Keratinocyte (primary cell): ENCODE data around the gene NAT9. TPM values are rescaled to one million over a fixed set of nuclear protein-coding genes. Genes with fewer than 3 reads are reported as not detected.

ENCODE experiments used
- DNase-seq: peaks from one replicate; pipeline ENCODE4 v3.0.0-alpha.2; 2011; ENCODE audit warnings: low read depth, missing footprints, low spot score
- FAIRE-seq: peaks from 2 replicates; lab custom pipeline; 2011; peaks lifted over from hg19 to GRCh38; lab: Jason Lieb, UNC
- H2AFZ ChIP-seq: 2 replicates; pipeline ENCODE4 v1.6.0; 2012; ENCODE audit warnings: low read length, control low read depth, inconsistent platforms; ENCODE audit not compliant: control insufficient read depth
- H3K27ac ChIP-seq: 2 replicates; pipeline ENCODE4 v1.5.1; 2011; ENCODE audit warnings: low read length; ENCODE audit not compliant: control insufficient read depth, insufficient read depth
- H3K27me3 ChIP-seq: 3 replicates; pipeline ENCODE4 v1.6.0; 2011; ENCODE audit warnings: low read length; ENCODE audit not compliant: control insufficient read depth, insufficient read depth; ENCODE audit errors: extremely low read depth
- H3K36me3 ChIP-seq, 2 experiments: 2 replicates in 1 of 2; 3 replicates in 1 of 2; pipeline ENCODE4 v1.5.1; 2011; ENCODE audit warnings: low read length in 2 of 2, mild to moderate bottlenecking in 1 of 2; ENCODE audit not compliant: control insufficient read depth in 2 of 2, insufficient read depth in 2 of 2; ENCODE audit errors: extremely low read depth in 1 of 2
- H3K4me1 ChIP-seq: 3 replicates; pipeline ENCODE4 v1.5.1; 2011; ENCODE audit warnings: low read length; ENCODE audit not compliant: control insufficient read depth, insufficient read depth; ENCODE audit errors: extremely low read depth
- H3K4me2 ChIP-seq: 3 replicates; pipeline ENCODE4 v1.6.0; 2011; ENCODE audit warnings: low read depth, low read length; ENCODE audit not compliant: control insufficient read depth, insufficient read depth; ENCODE audit errors: extremely low read depth
- H3K4me3 ChIP-seq, 3 experiments: fragments of 200-600 bp in 1 of 3; sonication (generic) in 1 of 3; 2 replicates in 2 of 3; 3 replicates in 1 of 3; pipeline ENCODE4 v1.5.1; 2011 to 2016; ENCODE audit warnings: low read length in 3 of 3, mild to moderate bottlenecking in 3 of 3, control low read depth in 2 of 3, inconsistent platforms in 1 of 3, low read depth in 1 of 3, mixed read lengths in 1 of 3, mixed run types in 1 of 3, moderate library complexity in 1 of 3; ENCODE audit not compliant: control insufficient read depth in 2 of 3, insufficient read depth in 2 of 3; ENCODE audit errors: extremely low read depth in 1 of 3
- H3K79me2 ChIP-seq: 2 replicates; pipeline ENCODE4 v1.6.0; 2012; ENCODE audit warnings: low read length; ENCODE audit not compliant: control insufficient read depth, insufficient read depth
- H3K9ac ChIP-seq: 3 replicates; pipeline ENCODE4 v1.6.0; 2011; ENCODE audit warnings: low read length; ENCODE audit not compliant: control insufficient read depth, insufficient read depth; ENCODE audit errors: extremely low read depth
- H3K9me1 ChIP-seq: 3 replicates; pipeline ENCODE4 v1.6.0; 2011; ENCODE audit warnings: low read length; ENCODE audit not compliant: control insufficient read depth, insufficient read depth; ENCODE audit errors: extremely low read depth
- H3K9me3 ChIP-seq: 2 replicates; pipeline ENCODE4 v1.5.1; 2012; ENCODE audit warnings: low read depth, low read length; ENCODE audit not compliant: control insufficient read depth
- H4K20me1 ChIP-seq: 3 replicates; pipeline ENCODE4 v1.6.0; 2011; ENCODE audit warnings: low read length; ENCODE audit not compliant: control insufficient read depth, insufficient read depth; ENCODE audit errors: extremely low read depth
- EZH2 ChIP-seq: IDR thresholded peaks from one replicate; pipeline ENCODE4 v1.6.1; 2012; ENCODE audit warnings: inconsistent platforms, mild to moderate bottlenecking, low read length, moderate library complexity
- dilution Hi-C: fragments of 300-500 bp; cut with MboI; formaldehyde crosslinking; loops from one replicate; pipeline ENCODE4 v1.7.0; 2020; ENCODE audit warnings: low sequenced_read_pairs; ENCODE audit not compliant: extremely low pct_ligation_motif_present
- polyA minus RNA-seq, 3 experiments: library from RNA; depleted of rRNA, polyadenylated mRNA; stranded (reverse); fragments of >200 nt; gene quantifications; 1 replicate in 1 of 3; 2 replicates in 1 of 3; 3 replicates in 1 of 3; pipeline ENCODE4 v1.2.3, GENCODE V29; 2011
- polyA plus RNA-seq, 5 experiments: library from polyadenylated mRNA; depleted of rRNA in 3 of 5; stranded (reverse) in 3 of 5; stranded (forward) in 1 of 5; unstranded in 1 of 5; fragments of >200 nt; gene quantifications; 1 replicate in 1 of 5; 2 replicates in 3 of 5; 3 replicates in 1 of 5; pipeline versions ENCODE4 v1.2.1 to v1.2.3, GENCODE V29; 2011 to 2012; ENCODE audit warnings: missing spikeins in 2 of 5, low read depth in 1 of 5, low replicate concordance in 1 of 5
- TF ChIP-seq, protein P1 (sequence below), 3 experiments: IDR thresholded peaks in 1 of 3; conservative IDR thresholded peaks in 1 of 3; optimal IDR thresholded peaks in 1 of 3; 2 replicates in 2 of 3; 3 replicates in 1 of 3; pipeline versions ENCODE3 to v1.5.1; 2011; ENCODE audit warnings: low read length in 3 of 3, mild to moderate bottlenecking in 3 of 3, moderate library complexity in 2 of 3, control low read depth in 1 of 3, inconsistent platforms in 1 of 3; ENCODE audit not compliant: insufficient read depth in 2 of 3; ENCODE audit errors: extremely low read depth in 1 of 3

NAT9 gene, protein sequence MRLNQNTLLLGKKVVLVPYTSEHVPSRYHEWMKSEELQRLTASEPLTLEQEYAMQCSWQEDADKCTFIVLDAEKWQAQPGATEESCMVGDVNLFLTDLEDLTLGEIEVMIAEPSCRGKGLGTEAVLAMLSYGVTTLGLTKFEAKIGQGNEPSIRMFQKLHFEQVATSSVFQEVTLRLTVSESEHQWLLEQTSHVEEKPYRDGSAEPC
- polyA plus RNA-seq (34.6 to 49.8 TPM (median 36.9 TPM) in 3 replicates), polyA minus RNA-seq (24.3 to 33.1 TPM (median 26.9 TPM) in 3 replicates)
- 31.2 TPM for polyA plus RNA-seq (2011; ENCODE audit: low read depth)
- 15.9 and 21.8 TPM in 2 replicates for polyA plus RNA-seq (2011; cell fraction: cytosol; rRNA removed)
- polyA plus RNA-seq (2011; cell fraction: nucleus; rRNA removed): 135 and 136 TPM in 2 replicates
- 39.2 and 43.4 TPM in 2 replicates for polyA plus RNA-seq (2012; ENCODE audit: low replicate concordance)
- 15.2 TPM for polyA minus RNA-seq (2011; cell fraction: cytosol; rRNA and poly(A)+ RNA removed)
- 26.9 and 35.3 TPM in 2 replicates for polyA minus RNA-seq (2011; cell fraction: nucleus; rRNA and poly(A)+ RNA removed)

DNA sequence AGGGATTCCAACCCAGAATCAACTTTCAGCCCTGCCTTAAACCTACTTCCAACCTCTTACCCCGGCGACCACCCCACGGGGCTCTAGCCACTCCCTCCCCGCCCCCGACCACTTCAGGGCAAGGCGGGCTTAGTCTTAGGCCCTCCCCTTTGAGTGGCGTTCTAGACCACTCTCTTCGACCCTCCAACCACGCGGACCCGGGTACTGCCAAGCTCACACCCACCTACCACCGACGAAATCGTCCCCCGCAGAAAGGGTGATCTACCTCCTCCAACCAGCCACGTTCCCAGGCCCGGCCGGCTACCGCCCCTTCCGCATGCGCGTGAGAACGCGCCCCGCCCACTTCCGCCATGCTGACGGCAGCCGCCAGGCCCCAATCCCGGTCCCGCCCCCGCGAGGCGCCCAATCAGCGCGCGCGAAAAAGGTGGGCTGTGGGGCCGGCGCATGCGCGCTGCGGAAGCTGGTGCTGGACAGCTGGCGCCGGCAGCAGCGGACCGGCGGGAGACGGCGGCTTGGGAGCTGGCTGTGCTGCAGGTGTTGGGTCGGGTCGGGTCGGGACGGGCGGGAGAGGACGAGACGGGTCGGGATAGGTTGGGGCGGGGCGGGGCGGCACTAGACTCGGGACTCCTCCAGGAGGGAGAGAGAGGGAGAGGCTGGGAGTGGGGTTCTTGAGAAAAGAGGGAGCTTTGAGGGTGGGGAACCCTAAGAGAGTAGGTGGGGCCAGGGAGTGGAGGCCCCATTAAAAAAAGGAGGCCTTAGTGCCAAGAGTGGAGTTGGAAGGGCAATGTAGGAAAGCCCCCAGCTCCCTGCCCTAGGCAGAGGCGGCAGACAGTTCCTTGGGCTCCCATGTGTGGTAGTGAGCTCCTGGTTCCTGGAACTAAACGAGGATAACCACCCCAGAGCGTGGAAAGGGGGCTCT is at the start of gene NAT9:
TSS of gene NAT9 (minus strand) at position 302 of the 919 bp plus-strand sequence. CDS start 647 bp downstream, outside the sequence.
- Histone ChIP-seq H3K27me3 (no peaks in the 10 kb centered on the region), H3K4me2 (peak within 1 kb of the TSS; percentile 95), H3K79me2 (peaks cover 36% of the 10 kb centered on the region), H3K9ac (peak within 1 kb of the TSS; percentile 81), H4K20me1 (no peaks in the 10 kb centered on the region), H3K9me1 (no peaks in the 10 kb centered on the region), H3K4me1 (peaks cover 8% of the 10 kb centered on the region), H3K4me3 (peak within 1 kb of the TSS; percentile 87 to 96 (median 95)), H3K27ac (peak within 1 kb of the TSS; percentile 62), H3K36me3 (peaks cover 30 to 40% of the 10 kb centered on the region in 2 experiments), H3K9me3 (no peaks in the 10 kb centered on the region), H2AFZ (peak within 1 kb of the TSS; percentile 92)
- FAIRE-seq (no peak), DNase-seq (peak; percentile 84)
- TF ChIP-seq EZH2: no peak
- TF ChIP-seq, protein P1, sequence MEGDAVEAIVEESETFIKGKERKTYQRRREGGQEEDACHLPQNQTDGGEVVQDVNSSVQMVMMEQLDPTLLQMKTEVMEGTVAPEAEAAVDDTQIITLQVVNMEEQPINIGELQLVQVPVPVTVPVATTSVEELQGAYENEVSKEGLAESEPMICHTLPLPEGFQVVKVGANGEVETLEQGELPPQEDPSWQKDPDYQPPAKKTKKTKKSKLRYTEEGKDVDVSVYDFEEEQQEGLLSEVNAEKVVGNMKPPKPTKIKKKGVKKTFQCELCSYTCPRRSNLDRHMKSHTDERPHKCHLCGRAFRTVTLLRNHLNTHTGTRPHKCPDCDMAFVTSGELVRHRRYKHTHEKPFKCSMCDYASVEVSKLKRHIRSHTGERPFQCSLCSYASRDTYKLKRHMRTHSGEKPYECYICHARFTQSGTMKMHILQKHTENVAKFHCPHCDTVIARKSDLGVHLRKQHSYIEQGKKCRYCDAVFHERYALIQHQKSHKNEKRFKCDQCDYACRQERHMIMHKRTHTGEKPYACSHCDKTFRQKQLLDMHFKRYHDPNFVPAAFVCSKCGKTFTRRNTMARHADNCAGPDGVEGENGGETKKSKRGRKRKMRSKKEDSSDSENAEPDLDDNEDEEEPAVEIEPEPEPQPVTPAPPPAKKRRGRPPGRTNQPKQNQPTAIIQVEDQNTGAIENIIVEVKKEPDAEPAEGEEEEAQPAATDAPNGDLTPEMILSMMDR (optimal IDR thresholded peaks at IDR 0.05 in 1 of 3, IDR thresholded peaks at IDR 0.05 in 1 of 3, conservative IDR thresholded peaks at IDR 0.05 in 1 of 3; ENCODE audit: extremely low read depth in 1 of 3, insufficient read depth in 2 of 3, low read length in 3 of 3): no peak
- dilution Hi-C loops: no loop called here

DNA sequence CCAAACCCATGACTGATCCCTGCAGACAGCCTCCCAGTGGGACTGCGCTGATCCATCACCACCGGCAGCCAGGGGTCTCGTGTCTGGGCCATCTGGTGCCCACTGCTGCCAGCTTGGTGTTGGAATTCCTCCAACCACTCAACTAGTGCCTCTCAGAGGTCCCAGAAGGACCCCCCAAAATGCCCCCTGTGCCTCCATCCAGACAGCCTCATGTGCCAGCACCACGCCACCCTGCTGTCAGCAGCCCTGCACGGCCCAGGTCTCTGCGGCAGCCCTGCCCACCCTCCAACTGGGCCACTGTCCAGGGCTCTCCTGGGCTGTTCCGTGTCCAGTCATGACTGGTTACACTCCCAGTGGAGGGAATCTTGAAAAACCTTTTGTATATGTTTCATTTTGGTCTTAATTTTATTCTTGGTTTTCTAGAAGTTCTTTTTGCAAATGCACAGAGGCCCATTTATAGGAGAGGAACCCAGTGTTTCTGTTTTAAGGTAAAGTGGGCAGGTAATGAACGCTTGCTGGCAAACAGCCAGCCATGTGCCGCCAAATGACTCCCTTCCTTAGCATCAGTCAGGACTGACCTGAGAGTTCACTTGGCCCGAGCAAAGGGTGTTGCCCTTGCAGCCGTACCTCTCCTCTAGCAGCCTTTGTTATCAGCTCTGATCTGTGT is 48.9 kb upstream of the NAT9 start:
- FAIRE-seq: no peak
- Histone ChIP-seq H3K4me1 (no peaks in the 10 kb centered on the region), H2AFZ (no peak overlapping the region), H3K9me1 (no peaks in the 10 kb centered on the region), H3K27ac (no peak overlapping the region), H3K4me2 (no peak overlapping the region), H3K27me3 (no peaks in the 10 kb centered on the region), H3K79me2 (no peaks in the 10 kb centered on the region), H3K4me3 (no peak overlapping the region), H3K9me3 (no peaks in the 10 kb centered on the region), H3K9ac (no peak overlapping the region), H3K36me3 (peaks cover 6 to 15% of the 10 kb centered on the region in 2 experiments), H4K20me1 (no peaks in the 10 kb centered on the region)
- TF ChIP-seq EZH2: no peak
- TF ChIP-seq, protein P1 (optimal IDR thresholded peaks at IDR 0.05 in 1 of 3, IDR thresholded peaks at IDR 0.05 in 1 of 3, conservative IDR thresholded peaks at IDR 0.05 in 1 of 3; ENCODE audit: extremely low read depth in 1 of 3, insufficient read depth in 2 of 3, low read length in 3 of 3): no peak
- DNase-seq: no peak
- dilution Hi-C loops: no loop called here
